GM13976 (cell line): ENCODE measurements around the gene CAMK2A.

ENCODE experiments used
- DNase-seq: peaks from one replicate; pipeline ENCODE4 v3.0.0; 2012; ENCODE audit warnings: low spot score
- CTCF ChIP-seq: IDR thresholded peaks from 2 replicates; pipeline ENCODE4 v1.5.1; 2012; ENCODE audit warnings: borderline replicate concordance, mild to moderate bottlenecking; ENCODE audit not compliant: insufficient read depth; ENCODE audit errors: extremely low read depth, missing control alignments, control extremely low read depth
- in situ Hi-C: fragments of 300-500 bp; cut with MboI; formaldehyde crosslinking; loops from one replicate; pipeline ENCODE4 v1.12.0; 2022; ENCODE audit warnings: low sequenced_read_pairs, mixed read lengths, inconsistent platforms; ENCODE audit not compliant: unreplicated experiment

The CAMK2A gene

GRCh38 chr5:150317048-150318003 is 27.8 kb upstream of the CAMK2A start:
- no peak for TF ChIP-seq CTCF
- DNase-seq, result no peak
- in situ Hi-C loops, result no loop called here

- no peak for TF ChIP-seq CTCF
- in situ Hi-C loops, result no loop called here
Observed at GRCh38 chr5:150316320-150316719, 26.7 kb upstream of the CAMK2A start.

GRCh38 chr5:150315245-150315644 is 25.7 kb upstream of the CAMK2A start:
- no peak for DNase-seq
- no peak for TF ChIP-seq CTCF
- in situ Hi-C loops, result no loop called here

More at GRCh38 chr5:150316320-150316719, 26.7 kb upstream of the CAMK2A start:
- no peak for DNase-seq

GRCh38 chr5:150313921-150314716 is 24.5 kb upstream of the CAMK2A start:
- no peak for DNase-seq
- in situ Hi-C loops, result no loop called here
- TF ChIP-seq CTCF, result no peak

GRCh38 chr5:150313501-150313900 is 23.9 kb upstream of the CAMK2A start:
- TF ChIP-seq CTCF, result no peak
- no peak for DNase-seq
- in situ Hi-C loops, result no loop called here

GRCh38 chr5:150312518-150312917 is 22.9 kb upstream of the CAMK2A start:
- in situ Hi-C loops, result no loop called here
- no peak for DNase-seq
- no peak for TF ChIP-seq CTCF
